Dendritic cell treated with granulocyte-macrophage colony-stimulating factor and Interleukin-4, amounts not matched to agents 40 ng/mL and 50 ng/mL, for 4 days (primary cell): ENCODE data around the gene AURKAIP1.
A peak's percentile ranks its signal among the peaks of the same experiment; 100 is the strongest.

ENCODE experiments used
- H3K27ac Mint-ChIP-seq: one replicate; pipeline ENCODE4 v1.8.0; 2022; ENCODE audit warnings: mild to moderate bottlenecking, mixed read lengths
- H3K27me3 Mint-ChIP-seq: one replicate; pipeline ENCODE4 v1.8.0; 2022; ENCODE audit warnings: mild to moderate bottlenecking, mixed read lengths
- H3K36me3 Mint-ChIP-seq: one replicate; pipeline ENCODE4 v1.8.0; 2022; ENCODE audit warnings: low read depth, mixed read lengths
- H3K4me1 Mint-ChIP-seq: one replicate; pipeline ENCODE4 v1.8.0; 2022; ENCODE audit warnings: low read depth, mixed read lengths
- H3K4me3 Mint-ChIP-seq: one replicate; pipeline ENCODE4 v1.8.0; 2022; ENCODE audit warnings: mild to moderate bottlenecking, moderate library complexity, mixed read lengths
- H3K9me3 Mint-ChIP-seq: one replicate; pipeline ENCODE4 v1.8.0; 2022; ENCODE audit warnings: mixed read lengths
- intact Hi-C: fragments of 100-400 bp; cut with micrococcal nuclease; formaldehyde crosslinking; loops from one replicate; pipeline ENCODE4 v1.15.0; 2022

The AURKAIP1 gene

GRCh38 chr1:1399872-1400575 lies 25.0 kb upstream of the AURKAIP1 start:
- H3K4me3 Mint-ChIP-seq, result peak overlapping the region; percentile 91
- H3K4me1 Mint-ChIP-seq, result peaks cover 56% of the 10 kb centered on the region
- H3K9me3 Mint-ChIP-seq, result no peaks in the 10 kb centered on the region
- intact Hi-C loops, result loop anchor here (1.0 kb wide), 1 partner anchor 25 kb away; the partner anchor contains the start of gene AURKAIP1
- peak overlapping the region; percentile 90 for H3K27ac Mint-ChIP-seq
- H3K27me3 Mint-ChIP-seq, result no peaks in the 10 kb centered on the region
- peaks cover 92% of the 10 kb centered on the region for H3K36me3 Mint-ChIP-seq

- Mint-ChIP-seq H3K27me3 (no peaks in the 10 kb centered on the region), H3K36me3 (peaks cover 92% of the 10 kb centered on the region), H3K4me1 (peaks cover 50% of the 10 kb centered on the region), H3K9me3 (no peaks in the 10 kb centered on the region), H3K27ac (peak within 1 kb of the TSS; percentile 90), H3K4me3 (peak within 1 kb of the TSS; percentile 91)
- intact Hi-C loops, result loop anchor here (1.0 kb wide), 1 partner anchor 24 kb away; the partner anchor contains the start of gene AURKAIP1
Observed at GRCh38 chr1:1399187-1399871, 24.3 kb upstream of the AURKAIP1 start, which contains the start of gene CCNL2. Gene CCNL2 (minus strand): TSS chr1:1399335. CDS start chr1:1399306, 29 bp downstream.

- Mint-ChIP-seq H3K9me3 (no peaks in the 10 kb centered on the region), H3K27me3 (no peaks in the 10 kb centered on the region), H3K4me1 (peaks cover 47% of the 10 kb centered on the region), H3K27ac (peak overlapping the region; percentile 90), H3K4me3 (peak overlapping the region; percentile 91), H3K36me3 (peaks cover 92% of the 10 kb centered on the region)
- intact Hi-C loops, result loop anchor here (1.0 kb wide), 1 partner anchor 23 kb away; the partner anchor contains the start of gene AURKAIP1
Observed at GRCh38 chr1:1398677-1399186, 23.7 kb upstream of the AURKAIP1 start.

GRCh38 chr1:1397839-1398523 lies 23.0 kb upstream of the AURKAIP1 start:
- H3K9me3 Mint-ChIP-seq, result no peaks in the 10 kb centered on the region
- intact Hi-C loops, result no loop called here
- peaks cover 92% of the 10 kb centered on the region for H3K36me3 Mint-ChIP-seq
- H3K27me3 Mint-ChIP-seq, result no peaks in the 10 kb centered on the region
- H3K27ac Mint-ChIP-seq, result peak overlapping the region; percentile 90
- H3K4me3 Mint-ChIP-seq, result peak overlapping the region; percentile 91
- peaks cover 40% of the 10 kb centered on the region for H3K4me1 Mint-ChIP-seq

GRCh38 chr1:1395166-1395565 lies 20.2 kb upstream of the AURKAIP1 start:
- intact Hi-C loops, result no loop called here
- no peak overlapping the region for H3K27ac Mint-ChIP-seq
- H3K4me3 Mint-ChIP-seq, result no peak overlapping the region
- peaks cover 92% of the 10 kb centered on the region for H3K36me3 Mint-ChIP-seq
- peaks cover 24% of the 10 kb centered on the region for H3K4me1 Mint-ChIP-seq
- no peaks in the 10 kb centered on the region for H3K9me3 Mint-ChIP-seq
- no peaks in the 10 kb centered on the region for H3K27me3 Mint-ChIP-seq

GRCh38 chr1:1394116-1394515 lies 19.1 kb upstream of the AURKAIP1 start:
- intact Hi-C loops, result no loop called here
- Mint-ChIP-seq H3K4me1 (peaks cover 21% of the 10 kb centered on the region), H3K27me3 (no peaks in the 10 kb centered on the region), H3K36me3 (peaks cover 93% of the 10 kb centered on the region), H3K27ac (no peak overlapping the region), H3K9me3 (no peaks in the 10 kb centered on the region), H3K4me3 (no peak overlapping the region)

GRCh38 chr1:1393428-1393827 lies 18.4 kb upstream of the AURKAIP1 start:
- peaks cover 97% of the 10 kb centered on the region for H3K36me3 Mint-ChIP-seq
- H3K4me3 Mint-ChIP-seq, result no peak overlapping the region
- H3K9me3 Mint-ChIP-seq, result no peaks in the 10 kb centered on the region
- peaks cover 21% of the 10 kb centered on the region for H3K4me1 Mint-ChIP-seq
- intact Hi-C loops, result no loop called here
- H3K27ac Mint-ChIP-seq, result no peak overlapping the region
- H3K27me3 Mint-ChIP-seq, result no peaks in the 10 kb centered on the region

- intact Hi-C loops, result no loop called here
- no peak overlapping the region for H3K27ac Mint-ChIP-seq
- H3K4me3 Mint-ChIP-seq, result no peak overlapping the region
- H3K36me3 Mint-ChIP-seq, result peaks cover 97% of the 10 kb centered on the region
- no peaks in the 10 kb centered on the region for H3K9me3 Mint-ChIP-seq
- peaks cover 17% of the 10 kb centered on the region for H3K4me1 Mint-ChIP-seq
- no peaks in the 10 kb centered on the region for H3K27me3 Mint-ChIP-seq
Observed at GRCh38 chr1:1393014-1393413, 18.0 kb upstream of the AURKAIP1 start.

GRCh38 chr1:1391225-1391624 lies 16.2 kb upstream of the AURKAIP1 start:
- Mint-ChIP-seq H3K9me3 (no peaks in the 10 kb centered on the region), H3K4me3 (no peak overlapping the region), H3K4me1 (peaks cover 14% of the 10 kb centered on the region), H3K27me3 (no peaks in the 10 kb centered on the region), H3K27ac (no peak overlapping the region), H3K36me3 (peaks cover 99% of the 10 kb centered on the region)
- intact Hi-C loops, result no loop called here

- H3K4me3 Mint-ChIP-seq, result no peak overlapping the region
- H3K9me3 Mint-ChIP-seq, result no peaks in the 10 kb centered on the region
- peaks cover 100% of the 10 kb centered on the region for H3K36me3 Mint-ChIP-seq
Observed at GRCh38 chr1:1390675-1391074, 15.7 kb upstream of the AURKAIP1 start.

GRCh38 chr1:1388078-1388472 lies 13.1 kb upstream of the AURKAIP1 start:
- Mint-ChIP-seq H3K4me1 (peaks cover 7% of the 10 kb centered on the region), H3K4me3 (no peak overlapping the region), H3K27me3 (no peaks in the 10 kb centered on the region), H3K36me3 (peaks cover 89% of the 10 kb centered on the region), H3K27ac (no peak overlapping the region), H3K9me3 (no peaks in the 10 kb centered on the region)
- intact Hi-C loops, result no loop called here

More at GRCh38 chr1:1390675-1391074, 15.7 kb upstream of the AURKAIP1 start:
- Mint-ChIP-seq H3K4me1 (peaks cover 13% of the 10 kb centered on the region), H3K27ac (no peak overlapping the region), H3K27me3 (no peaks in the 10 kb centered on the region)
- intact Hi-C loops, result no loop called here

- no peak overlapping the region for H3K4me3 Mint-ChIP-seq
- H3K4me1 Mint-ChIP-seq, result peaks cover 12% of the 10 kb centered on the region
- H3K9me3 Mint-ChIP-seq, result no peaks in the 10 kb centered on the region
- intact Hi-C loops, result no loop called here
- no peaks in the 10 kb centered on the region for H3K27me3 Mint-ChIP-seq
- peaks cover 82% of the 10 kb centered on the region for H3K36me3 Mint-ChIP-seq
- H3K27ac Mint-ChIP-seq, result no peak overlapping the region
Observed at GRCh38 chr1:1387098-1388077, 12.4 kb upstream of the AURKAIP1 start.

- Mint-ChIP-seq H3K27me3 (no peaks in the 10 kb centered on the region), H3K36me3 (peaks cover 78% of the 10 kb centered on the region), H3K9me3 (no peaks in the 10 kb centered on the region), H3K27ac (no peak overlapping the region), H3K4me3 (no peak overlapping the region), H3K4me1 (peaks cover 6% of the 10 kb centered on the region)
- intact Hi-C loops, result no loop called here
Observed at GRCh38 chr1:1385931-1386330, 10.9 kb upstream of the AURKAIP1 start.
